Stimulated activated CD8-positive, alpha-beta memory T cell treated with anti-CD3 and anti-CD28 coated beads, Interleukin-4, amount 100 ng/mL, for 24 hours (primary cell): ENCODE results near the gene UBE2G2.
"Not testable (repeated sequence)": the region's sequence is repeated elsewhere in the genome, so short reads cannot be mapped to it uniquely, and the experiment has no call there.

Source experiments
- DNase-seq: peaks from one replicate; pipeline ENCODE4 v3.0.0-alpha.2; 2020; ENCODE audit warnings: low read depth

UBE2G2 gene

GRCh38 chr21:44836349-44836665 lies 34.7 kb upstream of the UBE2G2 start:
- DNase-seq: no peak

GRCh38 chr21:44835647-44835973 lies 34.0 kb upstream of the UBE2G2 start:
- no peak for DNase-seq

GRCh38 chr21:44834951-44835646 lies 33.5 kb upstream of the UBE2G2 start:
- no peak for DNase-seq

DNA sequence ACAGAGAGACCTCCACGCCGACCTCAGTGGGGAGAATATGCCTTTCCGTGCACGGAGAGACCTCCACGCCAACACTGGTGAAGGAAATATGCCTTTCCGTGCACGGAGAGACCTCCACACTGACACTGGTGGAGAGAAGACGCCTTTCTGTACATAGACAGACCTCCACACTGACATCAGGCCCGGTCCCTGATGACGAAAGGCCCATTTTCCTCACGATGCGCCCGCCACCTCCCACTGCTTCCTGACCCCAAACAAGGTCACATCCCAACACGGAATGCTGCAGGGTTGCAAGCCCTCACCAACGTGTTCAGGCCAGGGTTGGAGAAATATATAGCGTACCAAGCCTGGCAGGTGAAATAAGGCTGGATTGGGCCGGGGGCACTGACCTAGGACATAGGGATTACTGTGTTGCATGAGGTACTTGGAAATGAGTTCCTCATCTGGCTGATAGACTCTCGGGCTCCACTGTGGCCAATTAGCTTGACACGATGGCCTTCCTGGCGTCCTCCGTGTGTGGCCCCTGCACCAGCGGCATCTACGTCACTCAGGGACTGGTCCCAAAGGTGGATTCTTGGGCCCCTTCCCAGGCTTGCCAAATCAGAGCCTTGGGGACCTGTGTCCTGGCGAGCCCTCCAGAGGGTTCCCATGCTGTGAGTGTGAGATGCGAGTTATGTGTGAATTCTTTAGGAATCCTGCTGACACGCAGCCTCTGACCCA lies 32.8 kb upstream of the UBE2G2 start:
- DNase-seq: no peak

GRCh38 chr21:44833663-44834062 lies 32.0 kb upstream of the UBE2G2 start:
- DNase-seq: no peak

DNA sequence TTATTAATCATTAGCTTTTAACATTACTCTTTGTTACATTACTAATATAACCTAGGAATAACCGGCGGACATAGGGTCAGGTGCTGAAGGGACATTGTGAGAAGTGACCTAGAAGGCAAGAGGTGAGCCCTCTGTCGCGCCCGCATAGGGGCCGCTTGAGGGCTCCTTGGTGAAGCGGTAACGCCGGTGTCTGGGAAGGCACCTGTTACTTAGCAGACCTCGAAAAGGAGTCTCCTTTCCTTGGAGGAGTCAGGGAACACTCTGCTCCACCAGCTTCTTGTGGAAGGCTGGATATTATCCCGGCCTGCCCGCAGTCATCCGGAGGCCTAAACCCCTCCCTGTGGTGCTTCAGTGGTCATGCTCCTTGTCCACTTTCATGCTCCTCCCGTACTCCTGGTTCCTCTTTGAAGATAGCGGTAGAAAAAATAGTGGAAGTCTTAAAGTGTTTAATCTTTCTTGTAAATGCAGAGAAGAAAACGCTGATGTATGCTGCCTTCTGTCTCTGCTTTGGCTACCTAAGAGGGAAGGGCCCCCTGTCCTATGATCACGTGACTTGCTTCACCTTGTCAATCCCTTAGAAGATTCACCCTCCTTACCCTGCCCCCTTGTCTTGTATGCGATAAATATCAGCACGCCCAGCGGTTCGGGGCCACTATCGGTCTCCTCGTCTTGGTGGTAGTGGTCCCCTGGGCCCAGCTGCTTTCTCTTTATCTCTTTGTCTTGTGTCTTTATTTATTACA lies 31.1 kb upstream of the UBE2G2 start:
- not testable (repeated sequence) for DNase-seq

DNA sequence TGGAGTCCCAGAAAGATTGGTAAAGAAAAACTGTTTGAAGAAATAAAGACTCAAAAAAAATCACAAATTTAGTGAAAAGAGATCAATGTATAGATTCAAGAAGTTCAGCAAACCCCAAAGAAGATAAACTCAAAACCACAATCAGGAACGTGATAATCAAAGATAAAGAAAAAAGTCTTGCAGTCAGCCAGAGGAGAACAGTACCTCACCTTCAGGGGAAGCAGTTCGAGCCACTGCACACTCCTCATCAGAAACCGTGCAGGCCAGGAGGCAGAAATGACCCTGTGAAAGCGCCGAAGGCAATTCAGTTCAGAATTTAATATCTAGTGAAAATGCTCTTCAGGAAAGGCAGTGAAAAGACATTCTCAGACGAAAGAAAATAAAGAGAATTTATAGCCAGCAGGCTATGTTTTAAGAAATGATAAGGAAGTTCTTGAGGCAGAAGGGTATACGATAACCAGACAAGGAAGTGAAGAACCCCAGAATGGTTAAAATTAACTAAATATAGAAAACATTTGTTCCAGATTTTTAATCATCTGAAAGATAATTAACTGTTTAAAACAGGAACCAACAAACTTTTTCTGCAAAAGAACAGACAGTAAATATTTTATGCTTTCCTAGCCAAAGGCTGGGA lies 29.7 kb upstream of the UBE2G2 start:
- no peak for DNase-seq

DNA sequence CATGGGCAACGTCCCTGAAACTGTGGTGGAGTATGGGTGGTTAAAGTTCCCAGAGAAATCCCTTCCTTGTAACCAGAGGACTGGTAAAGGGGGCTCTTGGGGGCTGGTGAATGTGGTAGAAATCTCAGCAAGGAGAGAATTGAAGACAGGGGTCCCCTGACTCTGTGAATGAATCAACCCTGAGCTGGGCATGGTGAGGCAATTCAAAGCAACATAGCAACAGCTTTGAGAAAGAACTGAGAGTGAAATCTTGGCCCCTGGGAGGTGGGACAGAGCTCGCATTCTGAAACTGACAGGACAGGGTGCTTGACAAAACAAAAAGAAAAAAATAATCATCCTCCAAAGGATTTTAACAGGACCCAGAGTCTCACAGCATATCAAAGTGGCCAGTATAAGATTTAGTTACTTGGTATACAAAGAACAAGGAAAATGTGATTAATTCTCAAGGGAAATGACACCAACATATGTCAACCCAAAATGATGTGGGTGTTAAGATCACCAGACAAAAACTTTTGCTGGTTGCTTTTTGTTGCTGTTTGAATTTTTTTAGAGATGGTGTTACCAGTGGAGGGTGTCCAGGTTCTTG lies 28.0 kb upstream of the UBE2G2 start:
- DNase-seq: no peak

DNA sequence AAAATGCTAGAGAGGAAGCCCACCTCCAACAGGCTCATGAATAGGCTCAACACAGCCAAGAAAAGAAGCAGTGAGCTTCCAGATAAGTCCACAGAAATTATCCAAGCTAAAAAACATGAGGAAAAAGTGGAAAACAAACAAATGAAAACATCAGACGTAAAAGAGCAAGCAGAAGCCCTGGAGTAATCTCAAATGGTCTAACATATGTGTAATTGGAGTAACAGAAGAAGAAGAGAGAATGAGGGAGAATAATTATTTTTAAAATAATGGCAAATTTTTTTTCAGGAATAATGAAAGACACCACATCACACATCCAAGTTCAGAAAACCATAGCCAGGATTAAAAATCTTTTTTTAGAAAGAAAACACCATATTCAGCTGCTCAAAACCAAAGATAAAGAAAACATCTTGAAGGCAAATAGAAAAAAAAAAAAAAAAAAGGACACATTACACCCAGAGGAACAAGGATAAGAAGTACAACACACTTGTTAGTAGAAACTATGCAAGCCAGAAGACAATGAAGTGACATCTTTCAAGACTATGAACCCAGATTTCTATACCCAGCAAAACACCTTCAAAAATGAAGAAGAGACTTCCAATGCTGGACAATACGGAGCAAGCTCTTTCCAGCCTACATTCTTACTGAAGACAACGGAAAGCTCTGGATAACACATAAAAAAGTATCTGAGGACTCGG lies 26.9 kb upstream of the UBE2G2 start:
- no peak for DNase-seq

- no peak for DNase-seq
Measured at GRCh38 chr21:44823179-44823660, 21.6 kb upstream of the UBE2G2 start.

- no peak for DNase-seq
Measured at GRCh38 chr21:44822484-44823178, 21.0 kb upstream of the UBE2G2 start.

- no peak for DNase-seq
Measured at GRCh38 chr21:44820851-44821250, 19.2 kb upstream of the UBE2G2 start.

DNA sequence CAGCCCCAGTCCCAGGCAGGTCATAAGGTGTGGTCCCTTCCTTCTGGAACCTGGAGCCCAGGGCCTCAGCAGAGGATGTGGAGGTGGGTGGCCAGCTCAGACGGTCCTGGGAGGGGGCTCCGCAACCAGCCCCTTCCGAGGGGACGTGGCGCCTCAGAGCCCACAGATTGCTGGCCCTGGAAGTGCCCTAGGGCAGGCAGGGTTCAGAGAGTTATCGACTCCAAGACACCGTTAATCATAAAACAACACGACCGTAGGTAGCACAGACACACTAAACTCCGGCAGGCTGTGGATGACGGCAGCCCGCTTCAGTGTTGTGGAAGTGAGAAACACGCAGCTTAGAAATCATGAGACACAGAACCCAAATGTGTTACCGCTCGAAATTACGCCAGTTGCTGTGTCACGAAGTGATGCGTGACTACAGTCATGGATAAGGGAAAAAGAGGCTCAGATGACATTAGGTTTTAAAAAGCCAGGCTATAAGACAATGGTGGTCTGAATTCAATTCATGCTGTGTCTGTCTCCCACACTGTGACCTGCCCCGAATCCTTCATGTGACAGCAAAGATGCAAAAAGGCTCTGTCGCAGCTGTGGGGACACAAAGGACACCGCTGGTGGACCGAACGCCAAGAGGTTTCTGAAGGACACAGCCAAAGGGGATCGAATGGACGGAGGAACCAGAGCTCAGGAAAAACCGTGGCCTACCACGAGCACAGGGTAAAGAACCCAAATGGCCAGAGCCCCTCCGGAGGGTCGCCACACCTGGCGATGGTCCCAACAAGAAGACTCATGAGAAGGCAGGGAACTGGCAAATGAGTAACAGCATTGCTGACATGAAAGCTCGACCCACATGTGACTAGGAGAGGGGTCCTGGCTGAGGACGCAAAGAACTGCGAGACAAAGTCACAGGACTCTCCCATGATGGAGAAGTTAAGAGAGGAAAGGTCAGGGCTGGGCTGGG lies 17.9 kb upstream of the UBE2G2 start:
- no peak for DNase-seq

DNA sequence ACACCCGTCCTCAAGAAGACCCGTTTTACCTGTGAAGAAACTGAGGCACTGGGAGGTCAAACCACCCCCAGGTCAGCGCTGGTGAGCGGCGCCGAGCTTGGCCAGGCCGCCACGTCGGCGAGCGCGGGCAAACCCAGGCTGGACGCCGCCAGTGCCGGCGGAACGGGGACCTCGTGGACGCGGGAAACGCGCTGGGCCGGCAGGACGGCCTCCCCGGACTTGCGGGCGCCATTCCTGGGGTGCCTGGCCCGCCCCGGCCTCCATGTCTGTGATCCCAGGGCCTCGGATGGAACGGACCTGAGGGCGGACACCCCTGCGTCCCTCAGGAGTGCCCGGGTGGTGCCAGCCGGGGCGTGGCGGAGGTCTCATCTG lies 17.0 kb upstream of the UBE2G2 start:
- DNase-seq: no peak

DNA sequence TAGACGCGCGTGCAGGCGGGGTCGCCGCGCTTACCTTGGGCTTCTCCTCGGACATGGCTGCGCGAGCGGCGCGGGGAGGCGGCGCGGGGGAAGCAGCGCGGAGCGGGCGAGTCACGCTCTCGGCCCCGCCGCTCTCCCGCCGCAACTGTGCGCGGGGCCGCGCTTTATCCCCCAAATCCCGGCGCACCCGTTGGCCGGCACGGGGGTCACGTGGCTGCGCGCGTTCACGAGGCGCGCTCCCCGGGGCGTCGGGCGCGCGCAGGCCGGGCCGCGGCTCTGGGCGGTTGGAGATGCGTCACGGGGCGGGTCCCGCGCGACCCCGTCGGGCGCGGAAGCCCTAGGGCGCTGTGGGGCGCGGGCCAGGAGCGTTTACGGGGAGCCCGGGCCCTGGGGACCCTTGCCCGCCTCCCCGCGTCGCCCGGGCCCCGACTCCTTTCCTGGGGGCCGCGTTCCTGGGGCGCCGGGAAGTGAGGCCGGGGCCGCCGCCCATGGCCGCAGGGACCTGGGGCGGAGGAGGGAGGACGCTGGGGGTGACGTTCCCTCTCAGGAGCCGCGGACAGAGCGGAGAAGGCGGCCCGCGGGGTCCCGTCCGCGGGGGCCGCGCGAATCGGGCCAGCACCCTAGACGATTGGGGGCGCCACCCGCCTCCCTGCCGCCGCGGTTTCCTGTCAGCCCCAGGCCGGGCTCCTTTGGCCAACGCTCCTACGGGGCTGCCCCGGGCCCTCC lies 16.5 kb upstream of the UBE2G2 start, which contains the start of gene SUMO3:
Gene SUMO3 (minus strand): TSS at position 149 of the 726 bp plus-strand sequence. CDS start 94 bp downstream, at position 55.
- peak; percentile 75 for DNase-seq

GRCh38 chr21:44817506-44817880 lies 15.9 kb upstream of the UBE2G2 start:
- peak; percentile 88 for DNase-seq

GRCh38 chr21:44816761-44817505 lies 15.3 kb upstream of the UBE2G2 start:
- DNase-seq: no peak

GRCh38 chr21:44815852-44816628 lies 14.4 kb upstream of the UBE2G2 start:
- no peak for DNase-seq
